ENCODE data around the gene IKBKG.

The IKBKG gene

GRCh38 chrX:154599531-154599930 is 52.1 kb downstream of the IKBKG start:
- H3K4me1 ChIP-seq (ENCODE audit: low read depth, poor library complexity, severe bottlenecking) = no peaks in the 10 kb centered on the region
- no peak overlapping the region for H3K4me2 ChIP-seq
- no peaks in the 10 kb centered on the region for H3K79me2 ChIP-seq (ENCODE audit: insufficient read depth, low read depth)
- no peak overlapping the region for H3K27ac ChIP-seq
- 0 out of 2 replicates have a peak, but pooled peaks cover 3% of the 10 kb centered on the region for H3K27me3 ChIP-seq (ENCODE audit: insufficient read depth, low read depth)
- H2AFZ ChIP-seq (ENCODE audit: low read depth) = no peak overlapping the region
- H3K4me3 ChIP-seq (IDR thresholded peaks at IDR 0.05; ENCODE audit: insufficient read depth, low read depth, low read length) = no peak overlapping the region
- H3K9ac ChIP-seq = no peak overlapping the region
- no peaks in the 10 kb centered on the region for H3K36me3 ChIP-seq (ENCODE audit: insufficient read depth)
- TF ChIP-seq CTCF (conservative IDR thresholded peaks at IDR 0.05; ENCODE audit: low read depth, low read length) = no peak
- H4K20me1 ChIP-seq (ENCODE audit: insufficient read depth) = no peaks in the 10 kb centered on the region

- Histone ChIP-seq H3K27me3 (ENCODE audit: insufficient read depth, low read depth) (no peaks in the 10 kb centered on the region), H4K20me1 (ENCODE audit: insufficient read depth) (no peaks in the 10 kb centered on the region), H3K4me2 (no peak overlapping the region), H2AFZ (ENCODE audit: low read depth) (no peak overlapping the region), H3K4me3 (IDR thresholded peaks at IDR 0.05; ENCODE audit: insufficient read depth, low read depth, low read length) (no peak overlapping the region), H3K27ac (no peak overlapping the region), H3K36me3 (ENCODE audit: insufficient read depth) (no peaks in the 10 kb centered on the region), H3K79me2 (ENCODE audit: insufficient read depth, low read depth) (no peaks in the 10 kb centered on the region), H3K4me1 (ENCODE audit: low read depth, poor library complexity, severe bottlenecking) (no peaks in the 10 kb centered on the region), H3K9ac (no peak overlapping the region)
- TF ChIP-seq CTCF (conservative IDR thresholded peaks at IDR 0.05; ENCODE audit: low read depth, low read length) = no peak
Observed at GRCh38 chrX:154600759-154601374, 53.4 kb downstream of the IKBKG start.

- no peak for TF ChIP-seq CTCF (conservative IDR thresholded peaks at IDR 0.05; ENCODE audit: low read depth, low read length)
- Histone ChIP-seq H3K36me3 (ENCODE audit: insufficient read depth) (no peaks in the 10 kb centered on the region), H3K4me2 (no peak overlapping the region), H3K4me1 (ENCODE audit: low read depth, poor library complexity, severe bottlenecking) (no peaks in the 10 kb centered on the region), H3K4me3 (IDR thresholded peaks at IDR 0.05; ENCODE audit: insufficient read depth, low read depth, low read length) (no peak overlapping the region), H3K27me3 (ENCODE audit: insufficient read depth, low read depth) (no peaks in the 10 kb centered on the region), H4K20me1 (ENCODE audit: insufficient read depth) (no peaks in the 10 kb centered on the region), H3K79me2 (ENCODE audit: insufficient read depth, low read depth) (no peaks in the 10 kb centered on the region), H3K9ac (no peak overlapping the region), H2AFZ (ENCODE audit: low read depth) (no peak overlapping the region), H3K27ac (no peak overlapping the region)
Observed at GRCh38 chrX:154602226-154602625, 54.8 kb downstream of the IKBKG start.

GRCh38 chrX:154602766-154603437 is 55.5 kb downstream of the IKBKG start:
- H3K9ac ChIP-seq = no peak overlapping the region
- no peak overlapping the region for H2AFZ ChIP-seq (ENCODE audit: low read depth)

More at GRCh38 chrX:154602766-154603437, 55.5 kb downstream of the IKBKG start:
- H3K27ac ChIP-seq = no peak overlapping the region
- no peak overlapping the region for H3K4me3 ChIP-seq (IDR thresholded peaks at IDR 0.05; ENCODE audit: insufficient read depth, low read depth, low read length)
- H3K4me1 ChIP-seq (ENCODE audit: low read depth, poor library complexity, severe bottlenecking) = no peaks in the 10 kb centered on the region
- TF ChIP-seq CTCF (conservative IDR thresholded peaks at IDR 0.05; ENCODE audit: low read depth, low read length) = no peak
- no peaks in the 10 kb centered on the region for H4K20me1 ChIP-seq (ENCODE audit: insufficient read depth)
- H3K36me3 ChIP-seq (ENCODE audit: insufficient read depth) = no peaks in the 10 kb centered on the region
- H3K27me3 ChIP-seq (ENCODE audit: insufficient read depth, low read depth) = no peaks in the 10 kb centered on the region
- no peak overlapping the region for H3K4me2 ChIP-seq
- H3K79me2 ChIP-seq (ENCODE audit: insufficient read depth, low read depth) = no peaks in the 10 kb centered on the region

All from KMS-11 (cell line).